AG09319 (cell line): Measurements from ENCODE around the gene ABCC3.

ENCODE experiments used
- DNase-seq: peaks from one replicate; pipeline ENCODE4 v3.0.0-alpha.2; 2010; ENCODE audit warnings: low read depth; ENCODE audit errors: extremely low read depth
- CTCF ChIP-seq: IDR thresholded peaks from 2 replicates; pipeline ENCODE4 v1.5.1; 2011; ENCODE audit warnings: low read depth, mild to moderate bottlenecking, inconsistent platforms, low read length, moderate library complexity

Gene ABCC3

GRCh38 chr17:50686494-50687199 is 52.0 kb downstream of the ABCC3 start:
- peak; percentile 57 for DNase-seq
- TF ChIP-seq CTCF = no peak

- no peak for DNase-seq
- TF ChIP-seq CTCF = no peak
Observed at GRCh38 chr17:50687200-50688066, 52.8 kb downstream of the ABCC3 start.

GRCh38 chr17:50688245-50688644 is 53.6 kb downstream of the ABCC3 start:
- DNase-seq = no peak
- TF ChIP-seq CTCF = no peak

DNA sequence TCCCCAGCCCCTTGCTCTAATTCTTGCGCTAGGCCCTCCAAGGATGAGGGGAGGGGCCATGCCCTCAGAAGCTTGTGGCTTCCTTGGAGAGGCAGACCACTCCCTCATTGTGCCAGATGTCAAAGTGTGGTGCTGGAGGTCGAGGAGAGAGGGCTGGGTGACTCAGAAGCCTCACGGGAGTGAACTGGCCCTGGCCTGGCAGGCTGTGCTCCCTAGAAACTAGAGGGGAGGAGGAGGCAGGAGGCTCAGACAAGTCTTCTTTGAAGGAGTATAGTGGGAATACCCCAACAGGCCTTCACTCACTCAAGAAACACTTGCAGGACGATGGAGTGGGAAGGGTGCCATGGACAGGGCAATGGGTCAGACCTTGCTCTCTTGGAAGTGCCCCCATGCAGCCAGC is 54.6 kb downstream of the ABCC3 start:
- no peak for DNase-seq
- no peak for TF ChIP-seq CTCF

- no peak for TF ChIP-seq CTCF
- no peak for DNase-seq
Observed at GRCh38 chr17:50689956-50690886, 55.5 kb downstream of the ABCC3 start.

GRCh38 chr17:50690887-50691549 is 56.3 kb downstream of the ABCC3 start:
- no peak for TF ChIP-seq CTCF
- no peak for DNase-seq
